HG03565 (cell line): ENCODE measurements around the gene SCO2.

Experiments used
- ATAC-seq: cut with Tn5 transposase; IDR thresholded peaks from one replicate; pipeline ENCODE4 v1.9.1; 2021; ENCODE audit warnings: mild to moderate bottlenecking, moderate library complexity; ENCODE audit not compliant: unreplicated experiment

Gene SCO2

GRCh38 chr22:50503475-50504145, 21.8 kb downstream of the SCO2 start:
- ATAC-seq: no peak

GRCh38 chr22:50502628-50503474, 22.5 kb downstream of the SCO2 start:
- ATAC-seq: no peak

GRCh38 chr22:50502096-50502495, 23.3 kb downstream of the SCO2 start:
- no peak for ATAC-seq

GRCh38 chr22:50500452-50500851, 24.9 kb downstream of the SCO2 start:
- no peak for ATAC-seq

GRCh38 chr22:50498322-50498890, 27.0 kb downstream of the SCO2 start:
- ATAC-seq: no peak

- ATAC-seq: no peak
Observed at GRCh38 chr22:50497093-50497492, 28.3 kb downstream of the SCO2 start.

GRCh38 chr22:50490531-50491308, 34.7 kb downstream of the SCO2 start:
- no peak for ATAC-seq

- ATAC-seq: no peak
Observed at GRCh38 chr22:50489363-50490243, 35.8 kb downstream of the SCO2 start.

- ATAC-seq: no peak
Observed at GRCh38 chr22:50488886-50489285, 36.5 kb downstream of the SCO2 start.

- no peak for ATAC-seq
Observed at GRCh38 chr22:50488006-50488677, 37.3 kb downstream of the SCO2 start.

- ATAC-seq: no peak
Observed at GRCh38 chr22:50487290-50488005, 38.0 kb downstream of the SCO2 start.

- ATAC-seq: no peak
Observed at GRCh38 chr22:50486561-50487289, 38.7 kb downstream of the SCO2 start, which contains the start of gene MIOX. Gene MIOX (plus strand): TSS chr22:50486859. CDS start chr22:50486898, 39 bp downstream.

- ATAC-seq: no peak
Observed at GRCh38 chr22:50485221-50486131, 39.9 kb downstream of the SCO2 start.

- no peak for ATAC-seq
Observed at GRCh38 chr22:50483977-50484853, 41.2 kb downstream of the SCO2 start.

- no peak for ATAC-seq
Observed at GRCh38 chr22:50483556-50483955, 41.8 kb downstream of the SCO2 start.

GRCh38 chr22:50483106-50483505, 42.3 kb downstream of the SCO2 start:
- ATAC-seq: no peak
